Sigmoid colon (tissue), 4 donors: ENCODE results near the gene WNT5A.

ENCODE experiments used
- POLR2AphosphoS5 ChIP-seq, 4 donors: sonication (generic); formaldehyde crosslinking; IDR thresholded peaks; one replicate each; pipeline ENCODE4 v1.6.1; 2017; ENCODE audit warnings: antibody characterized with exemption in 4 of 4
- TF ChIP-seq, protein P1 (sequence below), 4 experiments: fragments of 450-650 bp in 3 of 4; fragments of 200-600 bp in 1 of 4; IDR thresholded peaks; one replicate each; pipeline ENCODE4 v1.5.1; 2016 to 2019; ENCODE audit warnings: antibody characterized with exemption in 4 of 4, mild to moderate bottlenecking in 3 of 4, moderate library complexity in 2 of 4

DNA sequence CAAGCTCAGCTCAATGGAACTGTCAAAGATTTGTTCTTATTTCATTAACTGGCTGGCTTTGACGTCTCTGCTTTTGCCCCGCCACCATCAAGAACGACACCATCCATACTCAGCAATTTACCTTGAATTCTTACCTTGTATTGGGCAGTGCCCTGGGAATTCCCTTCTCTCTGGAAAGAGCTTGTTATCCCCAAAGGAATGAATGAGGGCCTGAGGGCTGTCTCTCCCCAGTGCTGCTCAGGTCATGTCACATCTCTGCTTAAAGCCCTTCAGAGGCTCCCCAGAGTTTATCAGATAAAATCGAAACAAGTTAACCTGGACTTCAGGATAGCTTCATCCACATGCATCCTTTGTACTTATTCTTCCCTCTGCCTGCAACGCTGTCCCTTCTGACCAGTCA is 5.9 kb upstream of the WNT5A start:
- TF ChIP-seq, protein P1, sequence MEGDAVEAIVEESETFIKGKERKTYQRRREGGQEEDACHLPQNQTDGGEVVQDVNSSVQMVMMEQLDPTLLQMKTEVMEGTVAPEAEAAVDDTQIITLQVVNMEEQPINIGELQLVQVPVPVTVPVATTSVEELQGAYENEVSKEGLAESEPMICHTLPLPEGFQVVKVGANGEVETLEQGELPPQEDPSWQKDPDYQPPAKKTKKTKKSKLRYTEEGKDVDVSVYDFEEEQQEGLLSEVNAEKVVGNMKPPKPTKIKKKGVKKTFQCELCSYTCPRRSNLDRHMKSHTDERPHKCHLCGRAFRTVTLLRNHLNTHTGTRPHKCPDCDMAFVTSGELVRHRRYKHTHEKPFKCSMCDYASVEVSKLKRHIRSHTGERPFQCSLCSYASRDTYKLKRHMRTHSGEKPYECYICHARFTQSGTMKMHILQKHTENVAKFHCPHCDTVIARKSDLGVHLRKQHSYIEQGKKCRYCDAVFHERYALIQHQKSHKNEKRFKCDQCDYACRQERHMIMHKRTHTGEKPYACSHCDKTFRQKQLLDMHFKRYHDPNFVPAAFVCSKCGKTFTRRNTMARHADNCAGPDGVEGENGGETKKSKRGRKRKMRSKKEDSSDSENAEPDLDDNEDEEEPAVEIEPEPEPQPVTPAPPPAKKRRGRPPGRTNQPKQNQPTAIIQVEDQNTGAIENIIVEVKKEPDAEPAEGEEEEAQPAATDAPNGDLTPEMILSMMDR (IDR thresholded peaks at IDR 0.05): no peak
- no peak for TF ChIP-seq POLR2AphosphoS5 (IDR thresholded peaks at IDR 0.05)
